ES-I3 (cell line): ENCODE measurements around the gene COL26A1.
"Not testable (repeated sequence)": the region's sequence is repeated elsewhere in the genome, so short reads cannot be mapped to it uniquely, and the experiment has no call there.

Source experiments
- H3K36me3 ChIP-seq: 2 replicates; pipeline ENCODE4 v1.6.1; 2013; ENCODE audit warnings: mild to moderate bottlenecking, low read length, control low read depth, moderate library complexity; ENCODE audit not compliant: insufficient read depth
- H3K4me1 ChIP-seq: 2 replicates; pipeline ENCODE4 v1.6.1; 2013; ENCODE audit warnings: mild to moderate bottlenecking, control low read depth, low read length; ENCODE audit not compliant: insufficient read depth
- H3K9ac ChIP-seq: 2 replicates; pipeline ENCODE4 v1.6.1; 2013; ENCODE audit warnings: low read depth, mild to moderate bottlenecking, low read length, moderate library complexity
- H3K9me3 ChIP-seq: 2 replicates; pipeline ENCODE4 v1.6.1; 2013; ENCODE audit warnings: mild to moderate bottlenecking, low read length, moderate library complexity; ENCODE audit not compliant: control insufficient read depth, insufficient read depth

The COL26A1 gene

GRCh38 chr7:101598986-101599771 lies 236.5 kb downstream of the COL26A1 start:
- Histone ChIP-seq H3K36me3 (no peaks in the 10 kb centered on the region), H3K9ac (no peak overlapping the region), H3K4me1 (no peaks in the 10 kb centered on the region; the same call in 1 of the 2 replicates), H3K9me3 (no peaks in the 10 kb centered on the region)

- Histone ChIP-seq H3K36me3 (no peaks in the 10 kb centered on the region), H3K4me1 (no peaks in the 10 kb centered on the region; the same call in 1 of the 2 replicates), H3K9me3 (no peaks in the 10 kb centered on the region), H3K9ac (no peak overlapping the region)
Measured at GRCh38 chr7:101599787-101600186, 237.1 kb downstream of the COL26A1 start.

- no peaks in the 10 kb centered on the region for H3K36me3 ChIP-seq
- no peak overlapping the region for H3K9ac ChIP-seq
- no peaks in the 10 kb centered on the region; the same call in 1 of the 2 replicates for H3K4me1 ChIP-seq
- H3K9me3 ChIP-seq = no peaks in the 10 kb centered on the region
Measured at GRCh38 chr7:101602082-101602481, 239.4 kb downstream of the COL26A1 start.

- H3K9ac ChIP-seq = no peak overlapping the region
- no peaks in the 10 kb centered on the region for H3K36me3 ChIP-seq
- no peaks in the 10 kb centered on the region; the same call in 1 of the 2 replicates for H3K4me1 ChIP-seq
- H3K9me3 ChIP-seq = no peaks in the 10 kb centered on the region
Measured at GRCh38 chr7:101602484-101603241, 240.0 kb downstream of the COL26A1 start.

GRCh38 chr7:101604331-101604933 lies 241.8 kb downstream of the COL26A1 start:
- Histone ChIP-seq H3K4me1 (no peaks in the 10 kb centered on the region; the same call in 1 of the 2 replicates), H3K9ac (no peak overlapping the region), H3K36me3 (no peaks in the 10 kb centered on the region), H3K9me3 (no peaks in the 10 kb centered on the region)

GRCh38 chr7:101604934-101605332 lies 242.3 kb downstream of the COL26A1 start:
- H3K36me3 ChIP-seq, H3K4me1 ChIP-seq, H3K9ac ChIP-seq, H3K9me3 ChIP-seq: not testable (repeated sequence)

- Histone ChIP-seq H3K9ac (no peak overlapping the region), H3K4me1 (no peaks in the 10 kb centered on the region; the same call in 1 of the 2 replicates), H3K9me3 (no peaks in the 10 kb centered on the region), H3K36me3 (no peaks in the 10 kb centered on the region)
Measured at GRCh38 chr7:101605611-101606497, 243.2 kb downstream of the COL26A1 start.

- Histone ChIP-seq H3K36me3 (no peaks in the 10 kb centered on the region), H3K4me1 (no peaks in the 10 kb centered on the region; the same call in 1 of the 2 replicates), H3K9ac (no peak overlapping the region), H3K9me3 (no peaks in the 10 kb centered on the region)
Measured at GRCh38 chr7:101606498-101606923, 243.8 kb downstream of the COL26A1 start.
